Hepatocyte (in vitro differentiated cells): ENCODE data around the gene MAFF.

Source experiments
- CTCF ChIP-seq: fragments of 200-600 bp; sonication (generic); IDR thresholded peaks from 2 replicates; pipeline ENCODE4 v1.5.1; 2016; ENCODE audit warnings: antibody characterized with exemption, mild to moderate bottlenecking; ENCODE audit not compliant: poor library complexity
- EZH2 ChIP-seq: fragments of 200-600 bp; sonication (generic); IDR thresholded peaks from 2 replicates; pipeline ENCODE4 v1.6.1; 2016; ENCODE audit warnings: antibody characterized with exemption, mild to moderate bottlenecking, borderline replicate concordance

GRCh38 chr22:38246046-38246658 lies 44.4 kb downstream of the MAFF start:
- TF ChIP-seq CTCF (no peak), EZH2 (no peak)
